ENCODE results near the gene RPL15. TPM values are rescaled to one million over a fixed set of nuclear protein-coding genes. Genes with fewer than 3 reads are reported as not detected.

The RPL15 gene
- total and polyA plus RNA-seq, 2 of the 13 experiments (the other 11 are each of a cell fraction or from before 2014, with no cell fraction given): 1,297 to 3,693 TPM

DNA sequence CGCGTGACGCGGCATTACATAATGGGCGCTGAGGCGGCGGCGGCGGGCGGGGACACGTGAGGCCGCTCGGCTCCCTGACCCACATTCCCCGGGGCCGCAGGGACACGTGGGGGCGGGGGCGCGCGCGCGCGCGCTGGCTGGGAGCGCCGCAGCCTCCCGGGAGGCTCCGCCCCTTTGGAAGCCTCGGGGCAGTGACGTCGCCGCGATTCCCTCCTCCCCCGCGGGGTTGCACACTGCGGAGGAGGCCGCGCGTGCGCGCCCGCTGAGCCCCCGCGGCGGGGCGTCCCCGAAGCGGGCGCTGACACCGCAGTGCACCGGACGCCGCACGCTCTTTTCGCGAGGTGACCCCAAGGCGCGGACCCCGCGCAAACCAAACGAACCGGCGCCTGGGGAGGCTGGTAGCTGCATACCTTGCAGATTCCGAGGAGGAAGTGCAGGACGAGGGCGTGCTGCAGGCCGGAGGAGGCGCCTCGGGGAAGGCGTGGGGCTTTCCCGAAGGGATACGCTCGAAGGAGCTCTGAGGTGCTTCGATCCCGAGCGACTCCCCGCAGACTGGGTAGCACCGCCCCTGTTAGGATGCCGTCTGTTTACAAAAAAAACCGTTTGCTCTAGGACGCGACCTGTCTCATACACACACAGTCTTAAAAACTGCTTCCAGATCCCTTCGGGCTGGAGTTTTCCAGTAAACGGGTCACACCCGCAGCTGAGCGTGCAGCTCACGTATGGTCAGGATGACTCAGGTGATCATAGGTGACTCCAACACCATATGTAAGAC, 29.2 kb downstream of the RPL15 start (continued):
- TF ChIP-seq ZNF670 (CRISPR knock-in tag; IDR thresholded peaks at IDR 0.05; ENCODE audit: borderline replicate concordance): peak; percentile 89

DNA sequence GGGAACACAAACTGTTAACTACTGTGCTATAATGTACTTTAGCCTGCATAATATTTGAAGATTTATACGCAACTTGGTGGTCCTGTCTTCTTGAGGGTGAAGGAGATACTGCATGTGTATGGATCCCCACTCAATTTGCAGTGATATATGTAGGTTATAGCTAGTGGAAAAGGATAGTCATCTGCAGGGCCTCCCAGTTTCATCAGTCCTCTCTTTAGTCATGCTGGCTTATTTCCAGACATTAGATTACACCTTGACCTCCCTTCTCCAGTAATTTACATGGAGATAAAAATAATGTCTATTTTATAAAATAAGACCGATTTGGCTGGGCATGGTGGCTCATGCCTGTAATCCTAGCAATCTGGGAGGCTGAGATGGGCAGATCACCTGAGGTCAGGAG, 31.8 kb downstream of the RPL15 start:
- ChIA-PET CTCF (ENCODE audit: low intra/inter-chr PET ratio, low total read pairs) (no interaction called here), POLR2A (interaction anchor here (1.2 kb wide), 1 partner anchor 32 kb away, joined by 8 read pairs; the partner anchor contains the start of genes NKIRAS1 and RPL15)
- FAIRE-seq: no peak
- no peak for ATAC-seq
- H2AFZ ChIP-seq (ENCODE audit: low read length): no peak overlapping the region
- H3K4me3 ChIP-seq (replicated peaks in 1 of 3; ENCODE audit: insufficient read depth in 1 of 3, low read depth in 2 of 3, low read length in 3 of 3): no peak overlapping the region
- no peak overlapping the region for H3K27ac ChIP-seq (ENCODE audit: extremely low read length, insufficient read depth, low read length)
- no peaks in the 10 kb centered on the region for H3K36me3 ChIP-seq (replicated peaks in 1 of 2; ENCODE audit: control insufficient read depth in 1 of 2, insufficient read depth in 2 of 2, low read length in 2 of 2)
- H3K79me2 ChIP-seq (ENCODE audit: insufficient read depth, low read length): peaks cover 66% of the 10 kb centered on the region
- peaks cover 56% of the 10 kb centered on the region for H3K4me1 ChIP-seq (ENCODE audit: insufficient read depth, low read length)
- no peak for DNase-seq (ENCODE audit: low spot score)
- no peak overlapping the region for H3K4me2 ChIP-seq (ENCODE audit: low read depth, low read length)
- peaks cover 0 to 5% of the 10 kb centered on the region in 2 experiments; a peak in 1 of 5 replicates for H3K27me3 ChIP-seq (ENCODE audit: control insufficient read depth in 1 of 2, insufficient read depth in 2 of 2, low read length in 2 of 2)
- BruUV-seq (replicated peaks): no TSS peak
- no peak overlapping the region for H3K9ac ChIP-seq (ENCODE audit: insufficient read depth, low read depth, low read length)
- peaks cover 30% of the 10 kb centered on the region for H4K20me1 ChIP-seq (ENCODE audit: insufficient read depth, low read length)
- 98% methylated on average over 2 of the region's 2 CpGs for WGBS (ENCODE audit: low lambda C conversion rate)
- no peaks in the 10 kb centered on the region for H3K9me3 ChIP-seq (ENCODE audit: low read length)
- in situ Hi-C loops (cut with HindIII; ENCODE audit: extremely low pct_ligation_motif_present, low pct_unique_long_range_greater_than_20kb) (no loop called here), intact Hi-C loops (cut with micrococcal nuclease; ENCODE audit: unreplicated experiment) (no loop called here)
- TF ChIP-seq, protein P1, sequence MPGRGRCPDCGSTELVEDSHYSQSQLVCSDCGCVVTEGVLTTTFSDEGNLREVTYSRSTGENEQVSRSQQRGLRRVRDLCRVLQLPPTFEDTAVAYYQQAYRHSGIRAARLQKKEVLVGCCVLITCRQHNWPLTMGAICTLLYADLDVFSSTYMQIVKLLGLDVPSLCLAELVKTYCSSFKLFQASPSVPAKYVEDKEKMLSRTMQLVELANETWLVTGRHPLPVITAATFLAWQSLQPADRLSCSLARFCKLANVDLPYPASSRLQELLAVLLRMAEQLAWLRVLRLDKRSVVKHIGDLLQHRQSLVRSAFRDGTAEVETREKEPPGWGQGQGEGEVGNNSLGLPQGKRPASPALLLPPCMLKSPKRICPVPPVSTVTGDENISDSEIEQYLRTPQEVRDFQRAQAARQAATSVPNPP (CRISPR knock-in tag; IDR thresholded peaks at IDR 0.05): no peak
- TF ChIP-seq, protein P2, sequence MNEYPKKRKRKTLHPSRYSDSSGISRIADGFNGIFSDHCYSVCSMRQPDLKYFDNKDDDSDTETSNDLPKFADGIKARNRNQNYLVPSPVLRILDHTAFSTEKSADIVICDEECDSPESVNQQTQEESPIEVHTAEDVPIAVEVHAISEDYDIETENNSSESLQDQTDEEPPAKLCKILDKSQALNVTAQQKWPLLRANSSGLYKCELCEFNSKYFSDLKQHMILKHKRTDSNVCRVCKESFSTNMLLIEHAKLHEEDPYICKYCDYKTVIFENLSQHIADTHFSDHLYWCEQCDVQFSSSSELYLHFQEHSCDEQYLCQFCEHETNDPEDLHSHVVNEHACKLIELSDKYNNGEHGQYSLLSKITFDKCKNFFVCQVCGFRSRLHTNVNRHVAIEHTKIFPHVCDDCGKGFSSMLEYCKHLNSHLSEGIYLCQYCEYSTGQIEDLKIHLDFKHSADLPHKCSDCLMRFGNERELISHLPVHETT (CRISPR knock-in tag; conservative IDR thresholded peaks at IDR 0.05): no peak
- TF ChIP-seq, protein P3, sequence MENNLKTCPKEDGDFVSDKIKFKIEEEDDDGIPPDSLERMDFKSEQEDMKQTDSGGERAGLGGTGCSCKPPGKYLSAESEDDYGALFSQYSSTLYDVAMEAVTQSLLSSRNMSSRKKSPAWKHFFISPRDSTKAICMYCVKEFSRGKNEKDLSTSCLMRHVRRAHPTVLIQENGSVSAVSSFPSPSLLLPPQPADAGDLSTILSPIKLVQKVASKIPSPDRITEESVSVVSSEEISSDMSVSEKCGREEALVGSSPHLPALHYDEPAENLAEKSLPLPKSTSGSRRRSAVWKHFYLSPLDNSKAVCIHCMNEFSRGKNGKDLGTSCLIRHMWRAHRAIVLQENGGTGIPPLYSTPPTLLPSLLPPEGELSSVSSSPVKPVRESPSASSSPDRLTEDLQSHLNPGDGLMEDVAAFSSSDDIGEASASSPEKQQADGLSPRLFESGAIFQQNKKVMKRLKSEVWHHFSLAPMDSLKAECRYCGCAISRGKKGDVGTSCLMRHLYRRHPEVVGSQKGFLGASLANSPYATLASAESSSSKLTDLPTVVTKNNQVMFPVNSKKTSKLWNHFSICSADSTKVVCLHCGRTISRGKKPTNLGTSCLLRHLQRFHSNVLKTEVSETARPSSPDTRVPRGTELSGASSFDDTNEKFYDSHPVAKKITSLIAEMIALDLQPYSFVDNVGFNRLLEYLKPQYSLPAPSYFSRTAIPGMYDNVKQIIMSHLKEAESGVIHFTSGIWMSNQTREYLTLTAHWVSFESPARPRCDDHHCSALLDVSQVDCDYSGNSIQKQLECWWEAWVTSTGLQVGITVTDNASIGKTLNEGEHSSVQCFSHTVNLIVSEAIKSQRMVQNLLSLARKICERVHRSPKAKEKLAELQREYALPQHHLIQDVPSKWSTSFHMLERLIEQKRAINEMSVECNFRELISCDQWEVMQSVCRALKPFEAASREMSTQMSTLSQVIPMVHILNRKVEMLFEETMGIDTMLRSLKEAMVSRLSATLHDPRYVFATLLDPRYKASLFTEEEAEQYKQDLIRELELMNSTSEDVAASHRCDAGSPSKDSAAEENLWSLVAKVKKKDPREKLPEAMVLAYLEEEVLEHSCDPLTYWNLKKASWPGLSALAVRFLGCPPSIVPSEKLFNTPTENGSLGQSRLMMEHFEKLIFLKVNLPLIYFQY (CRISPR knock-in tag; IDR thresholded peaks at IDR 0.05; ENCODE audit: borderline replicate concordance): no peak
- TF ChIP-seq, protein P4, sequence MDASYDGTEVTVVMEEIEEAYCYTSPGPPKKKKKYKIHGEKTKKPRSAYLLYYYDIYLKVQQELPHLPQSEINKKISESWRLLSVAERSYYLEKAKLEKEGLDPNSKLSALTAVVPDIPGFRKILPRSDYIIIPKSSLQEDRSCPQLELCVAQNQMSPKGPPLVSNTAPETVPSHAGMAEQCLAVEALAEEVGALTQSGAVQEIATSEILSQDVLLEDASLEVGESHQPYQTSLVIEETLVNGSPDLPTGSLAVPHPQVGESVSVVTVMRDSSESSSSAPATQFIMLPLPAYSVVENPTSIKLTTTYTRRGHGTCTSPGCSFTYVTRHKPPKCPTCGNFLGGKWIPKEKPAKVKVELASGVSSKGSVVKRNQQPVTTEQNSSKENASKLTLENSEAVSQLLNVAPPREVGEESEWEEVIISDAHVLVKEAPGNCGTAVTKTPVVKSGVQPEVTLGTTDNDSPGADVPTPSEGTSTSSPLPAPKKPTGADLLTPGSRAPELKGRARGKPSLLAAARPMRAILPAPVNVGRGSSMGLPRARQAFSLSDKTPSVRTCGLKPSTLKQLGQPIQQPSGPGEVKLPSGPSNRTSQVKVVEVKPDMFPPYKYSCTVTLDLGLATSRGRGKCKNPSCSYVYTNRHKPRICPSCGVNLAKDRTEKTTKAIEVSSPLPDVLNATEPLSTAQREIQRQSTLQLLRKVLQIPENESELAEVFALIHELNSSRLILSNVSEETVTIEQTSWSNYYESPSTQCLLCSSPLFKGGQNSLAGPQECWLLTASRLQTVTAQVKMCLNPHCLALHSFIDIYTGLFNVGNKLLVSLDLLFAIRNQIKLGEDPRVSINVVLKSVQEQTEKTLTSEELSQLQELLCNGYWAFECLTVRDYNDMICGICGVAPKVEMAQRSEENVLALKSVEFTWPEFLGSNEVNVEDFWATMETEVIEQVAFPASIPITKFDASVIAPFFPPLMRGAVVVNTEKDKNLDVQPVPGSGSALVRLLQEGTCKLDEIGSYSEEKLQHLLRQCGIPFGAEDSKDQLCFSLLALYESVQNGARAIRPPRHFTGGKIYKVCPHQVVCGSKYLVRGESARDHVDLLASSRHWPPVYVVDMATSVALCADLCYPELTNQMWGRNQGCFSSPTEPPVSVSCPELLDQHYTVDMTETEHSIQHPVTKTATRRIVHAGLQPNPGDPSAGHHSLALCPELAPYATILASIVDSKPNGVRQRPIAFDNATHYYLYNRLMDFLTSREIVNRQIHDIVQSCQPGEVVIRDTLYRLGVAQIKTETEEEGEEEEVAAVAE (CRISPR knock-in tag; IDR thresholded peaks at IDR 0.05; ENCODE audit: borderline replicate concordance): no peak
- TF ChIP-seq ZSCAN22 (CRISPR knock-in tag; IDR thresholded peaks at IDR 0.05) (no peak), DNMT1 (CRISPR knock-in tag; IDR thresholded peaks at IDR 0.05) (no peak), RXRA (CRISPR knock-in tag; IDR thresholded peaks at IDR 0.05) (no peak), SNAPC2 (CRISPR knock-in tag; IDR thresholded peaks at IDR 0.05) (no peak)
- TF ChIP-seq, protein P5, sequence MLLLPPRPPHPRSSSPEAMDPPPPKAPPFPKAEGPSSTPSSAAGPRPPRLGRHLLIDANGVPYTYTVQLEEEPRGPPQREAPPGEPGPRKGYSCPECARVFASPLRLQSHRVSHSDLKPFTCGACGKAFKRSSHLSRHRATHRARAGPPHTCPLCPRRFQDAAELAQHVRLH (CRISPR knock-in tag; IDR thresholded peaks at IDR 0.05; ENCODE audit: borderline replicate concordance, low read depth): no peak
